DND-41 (cell line): ENCODE results near the gene DCUN1D1.

Source experiments
- CTCF ChIP-seq: IDR thresholded peaks from 2 replicates; pipeline ENCODE4 v1.5.1; 2012; ENCODE audit warnings: borderline replicate concordance, low read length, moderate library complexity, mild to moderate bottlenecking; ENCODE audit not compliant: poor library complexity, severe bottlenecking; ENCODE audit errors: extremely low read depth
- EZH2 ChIP-seq: IDR thresholded peaks from 3 replicates; pipeline ENCODE4 v1.6.1; 2012; ENCODE audit warnings: borderline replicate concordance, low read depth, mild to moderate bottlenecking, moderate library complexity, low read length, inconsistent platforms; ENCODE audit not compliant: severe bottlenecking

- TF ChIP-seq EZH2 (no peak), CTCF (no peak)
Measured at GRCh38 chr3:182999767-183000166, 19.4 kb upstream of the DCUN1D1 start.
